NOMO-1 treated with DMSO at 0.1 percent for 48 hours (cell line): ENCODE measurements around the gene NT5C1A.

Experiments used
- DNase-seq: peaks from one replicate; lab custom pipeline; 2025; ENCODE audit not compliant: unreplicated experiment; lab: John Stamatoyannopoulos, UW

The NT5C1A gene

DNA sequence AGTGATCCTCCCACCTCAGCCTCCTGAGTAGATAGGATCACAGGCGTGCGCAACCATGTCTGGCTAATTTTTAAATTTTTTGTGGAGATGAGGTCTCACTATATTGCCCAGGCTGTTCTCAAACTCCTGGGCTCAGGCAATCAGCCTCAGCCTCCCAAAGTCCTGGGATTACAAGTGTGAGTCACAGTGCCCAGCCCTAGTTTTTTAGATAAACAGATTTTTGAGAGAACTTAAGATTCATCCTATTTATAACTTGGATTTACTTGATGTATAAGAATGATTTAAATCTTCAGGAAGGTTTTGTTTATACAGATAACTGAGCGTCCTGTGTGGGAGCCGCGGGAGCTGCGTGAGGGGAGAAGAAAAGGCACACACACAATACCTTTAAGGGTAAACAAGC lies 58.7 kb downstream of the NT5C1A start:
- DNase-seq, result no peak

GRCh38 chr1:39609618-39610331 lies 62.1 kb downstream of the NT5C1A start:
- DNase-seq, result no peak
